ENCODE data around the gene NOP58.

The NOP58 gene

GRCh38 chr2:202337151-202337550 lies 71.6 kb downstream of the NOP58 start:
- no peak overlapping the region for H3K27ac ChIP-seq (replicated peaks)
- H3K4me3 ChIP-seq (replicated peaks; ENCODE audit: insufficient read depth, low read length), result no peak overlapping the region
- H3K27me3 ChIP-seq (ENCODE audit: insufficient read depth, poor library complexity, severe bottlenecking), result no peaks in the 10 kb centered on the region
- no peak for DNase-seq (ENCODE audit: low read depth in 1 of 2, low spot score in 1 of 2)
- TF ChIP-seq SPI1 (IDR thresholded peaks at IDR 0.05; ENCODE audit: borderline replicate concordance, low read depth), result no peak
- TF ChIP-seq REST (IDR thresholded peaks at IDR 0.05; ENCODE audit: insufficient replicate concordance, low read depth), result no peak
- no peak for TF ChIP-seq CTCF (IDR thresholded peaks at IDR 0.05; ENCODE audit: insufficient read depth, low read length)

- no peak for DNase-seq (ENCODE audit: low read depth in 1 of 2, low spot score in 1 of 2)
- no peaks in the 10 kb centered on the region for H3K27me3 ChIP-seq (ENCODE audit: insufficient read depth, poor library complexity, severe bottlenecking)
- H3K4me3 ChIP-seq (replicated peaks; ENCODE audit: insufficient read depth, low read length), result no peak overlapping the region
- H3K27ac ChIP-seq (replicated peaks), result no peak overlapping the region
- no peak for TF ChIP-seq REST (IDR thresholded peaks at IDR 0.05; ENCODE audit: insufficient replicate concordance, low read depth)
- TF ChIP-seq GABPA (IDR thresholded peaks at IDR 0.05; ENCODE audit: low read depth), result no peak
- TF ChIP-seq SPI1 (IDR thresholded peaks at IDR 0.05; ENCODE audit: borderline replicate concordance, low read depth), result no peak
- no peak for TF ChIP-seq POLR2AphosphoS5 (IDR thresholded peaks at IDR 0.05; ENCODE audit: low read depth)
- TF ChIP-seq CTCF (IDR thresholded peaks at IDR 0.05; ENCODE audit: insufficient read depth, low read length), result no peak
These were observed 72.3 kb downstream of the NOP58 start for GRCh38 chr2:202337706-202338346.

GRCh38 chr2:202339071-202339870 lies 73.7 kb downstream of the NOP58 start:
- H3K27me3 ChIP-seq (ENCODE audit: insufficient read depth, poor library complexity, severe bottlenecking), result no peaks in the 10 kb centered on the region
- no peak overlapping the region for H3K4me3 ChIP-seq (replicated peaks; ENCODE audit: insufficient read depth, low read length)
- no peak for TF ChIP-seq POLR2AphosphoS5 (IDR thresholded peaks at IDR 0.05; ENCODE audit: low read depth)
- TF ChIP-seq GABPA (IDR thresholded peaks at IDR 0.05; ENCODE audit: low read depth), result no peak
- no peak for TF ChIP-seq SPI1 (IDR thresholded peaks at IDR 0.05; ENCODE audit: borderline replicate concordance, low read depth)
- no peak for TF ChIP-seq CTCF (IDR thresholded peaks at IDR 0.05; ENCODE audit: insufficient read depth, low read length)
- no peak for TF ChIP-seq REST (IDR thresholded peaks at IDR 0.05; ENCODE audit: insufficient replicate concordance, low read depth)
- H3K27ac ChIP-seq (replicated peaks), result no peak overlapping the region
- DNase-seq (ENCODE audit: low read depth in 1 of 2, low spot score in 1 of 2), result no peak

Measured in HL-60 (cell line).